ENCODE measurements around the gene OSBPL3. TPM values are rescaled to one million over a fixed set of nuclear protein-coding genes. Genes with fewer than 3 reads are reported as not detected.

OSBPL3 gene
- total RNA-seq, 1 experiment from 2014 or later: 8.6 TPM

- Histone ChIP-seq H2BK12ac (ENCODE audit: insufficient read length, low read depth, low read length) (no peak overlapping the region), H3K4me1 (ENCODE audit: insufficient read depth, low read length) (no peaks in the 10 kb centered on the region), H2AFZ (ENCODE audit: low read length) (no peak overlapping the region), H3K23ac (ENCODE audit: insufficient read length, low read depth, low read length) (no peak overlapping the region), H4K20me1 (ENCODE audit: control insufficient read depth, insufficient read depth, insufficient read length) (no peaks in the 10 kb centered on the region), H3K27me3 (ENCODE audit: insufficient read depth, low read length) (no peaks in the 10 kb centered on the region), H4K8ac (replicated peaks; ENCODE audit: insufficient read length, low read depth, low read length) (no peak overlapping the region), H3T11ph (ENCODE audit: low read length) (no peak overlapping the region), H2BK120ac (ENCODE audit: low read depth, low read length, poor library complexity, severe bottlenecking) (no peak overlapping the region), H3K4ac (ENCODE audit: low read depth, low read length) (no peak overlapping the region), H3K18ac (ENCODE audit: insufficient read length, low read depth, low read length) (no peak overlapping the region), H4K91ac (ENCODE audit: insufficient read length, low read depth, low read length) (no peak overlapping the region), H3K79me2 (ENCODE audit: insufficient read depth, low read length) (no peaks in the 10 kb centered on the region), H3K23me2 (ENCODE audit: insufficient read length, low read depth, low read length, poor library complexity, severe bottlenecking) (no peaks in the 10 kb centered on the region), H3K14ac (ENCODE audit: insufficient read depth, low read length) (no peak overlapping the region), H4K5ac (ENCODE audit: insufficient read length, low read depth, low read length) (no peak overlapping the region), H3K27ac (ENCODE audit: insufficient read length, low read depth, low read length) (no peak overlapping the region), H2AK5ac (ENCODE audit: insufficient read length, low read length) (no peak overlapping the region), H3K56ac (ENCODE audit: insufficient read length, low read depth, low read length) (no peak overlapping the region), H3K79me1 (ENCODE audit: insufficient read depth, low read depth, low read length, poor library complexity, severe bottlenecking) (no peaks in the 10 kb centered on the region), H3K9me3 (ENCODE audit: control insufficient read depth, low read depth, low read length) (no peaks in the 10 kb centered on the region), H2BK5ac (ENCODE audit: insufficient read length, low read length) (no peak overlapping the region), H2BK15ac (ENCODE audit: low read depth, low read length) (no peak overlapping the region), H3K9ac (ENCODE audit: extremely low read depth, insufficient read length, low read length) (no peak overlapping the region), H3K4me2 (ENCODE audit: insufficient read depth, insufficient read length, low read length) (no peak overlapping the region), H2BK20ac (ENCODE audit: low read depth, low read length, poor library complexity, severe bottlenecking) (no peak overlapping the region)
- no peak overlapping the region for H3K4me3 Mint-ChIP-seq
- no peaks in the 10 kb centered on the region; a peak in 1 of 7 replicates for H3K36me3 Mint-ChIP-seq (ENCODE audit: insufficient read depth in 1 of 3, low read depth in 3 of 3)
- H3K27ac Mint-ChIP-seq: no peak overlapping the region
- no peaks in the 10 kb centered on the region for H3K9me3 Mint-ChIP-seq
- TF ChIP-seq, protein P1, sequence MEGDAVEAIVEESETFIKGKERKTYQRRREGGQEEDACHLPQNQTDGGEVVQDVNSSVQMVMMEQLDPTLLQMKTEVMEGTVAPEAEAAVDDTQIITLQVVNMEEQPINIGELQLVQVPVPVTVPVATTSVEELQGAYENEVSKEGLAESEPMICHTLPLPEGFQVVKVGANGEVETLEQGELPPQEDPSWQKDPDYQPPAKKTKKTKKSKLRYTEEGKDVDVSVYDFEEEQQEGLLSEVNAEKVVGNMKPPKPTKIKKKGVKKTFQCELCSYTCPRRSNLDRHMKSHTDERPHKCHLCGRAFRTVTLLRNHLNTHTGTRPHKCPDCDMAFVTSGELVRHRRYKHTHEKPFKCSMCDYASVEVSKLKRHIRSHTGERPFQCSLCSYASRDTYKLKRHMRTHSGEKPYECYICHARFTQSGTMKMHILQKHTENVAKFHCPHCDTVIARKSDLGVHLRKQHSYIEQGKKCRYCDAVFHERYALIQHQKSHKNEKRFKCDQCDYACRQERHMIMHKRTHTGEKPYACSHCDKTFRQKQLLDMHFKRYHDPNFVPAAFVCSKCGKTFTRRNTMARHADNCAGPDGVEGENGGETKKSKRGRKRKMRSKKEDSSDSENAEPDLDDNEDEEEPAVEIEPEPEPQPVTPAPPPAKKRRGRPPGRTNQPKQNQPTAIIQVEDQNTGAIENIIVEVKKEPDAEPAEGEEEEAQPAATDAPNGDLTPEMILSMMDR (conservative IDR thresholded peaks at IDR 0.05): no peak
- no peak for DNase-seq
- no peaks in the 10 kb centered on the region for H3K27me3 Mint-ChIP-seq (ENCODE audit: low read depth)
- peaks cover 9% of the 10 kb centered on the region in 2 experiments; a peak in 3 of 4 replicates for H3K4me1 Mint-ChIP-seq
- no CpG with 5 or more reads among the region's 2 CpGs for WGBS (ENCODE audit: extremely low coverage, insufficient read length, low lambda C conversion rate)
Observed at GRCh38 chr7:24842029-24842428, 137.9 kb downstream of the OSBPL3 start.

All from H9 (cell line).